HG03039 (cell line): Measurements from ENCODE around the gene SLC44A2.

Experiments used
- ATAC-seq: cut with Tn5 transposase; IDR thresholded peaks from one replicate; pipeline ENCODE4 v1.9.1; 2021; ENCODE audit warnings: mild to moderate bottlenecking, moderate library complexity; ENCODE audit not compliant: unreplicated experiment

Gene SLC44A2

GRCh38 chr19:10615429-10616023 is 9.8 kb upstream of the SLC44A2 start:
- no peak for ATAC-seq

GRCh38 chr19:10617409-10618121 is 7.8 kb upstream of the SLC44A2 start:
- ATAC-seq, result no peak

- no peak for ATAC-seq
Observed at GRCh38 chr19:10618846-10619245, 6.5 kb upstream of the SLC44A2 start.

GRCh38 chr19:10620786-10621185 is 4.6 kb upstream of the SLC44A2 start:
- no peak for ATAC-seq

GRCh38 chr19:10621966-10622365 is 3.4 kb upstream of the SLC44A2 start:
- no peak for ATAC-seq

GRCh38 chr19:10624585-10624984 is 768 bp upstream of the SLC44A2 start:
- ATAC-seq, result no peak

- no peak for ATAC-seq
Observed at GRCh38 chr19:10625762-10626138, 397 bp downstream of the SLC44A2 start.

GRCh38 chr19:10631874-10632273 is 6.5 kb downstream of the SLC44A2 start:
- ATAC-seq, result no peak

- no peak for ATAC-seq
Observed at GRCh38 chr19:10634430-10634829, 9.1 kb downstream of the SLC44A2 start.

- ATAC-seq, result no peak
Observed at GRCh38 chr19:10634963-10635362, 9.6 kb downstream of the SLC44A2 start.

GRCh38 chr19:10636304-10636972 is 11.1 kb downstream of the SLC44A2 start:
- ATAC-seq, result no peak

- ATAC-seq, result no peak
Observed at GRCh38 chr19:10637894-10638293, 12.5 kb downstream of the SLC44A2 start.

- no peak for ATAC-seq
Observed at GRCh38 chr19:10639836-10640235, 14.5 kb downstream of the SLC44A2 start.

GRCh38 chr19:10640361-10640760 is 15.0 kb downstream of the SLC44A2 start:
- no peak for ATAC-seq

- ATAC-seq, result no peak
Observed at GRCh38 chr19:10641248-10641647, 15.9 kb downstream of the SLC44A2 start.

GRCh38 chr19:10642473-10643171 is 17.3 kb downstream of the SLC44A2 start:
- ATAC-seq, result no peak

GRCh38 chr19:10643172-10643967 is 18.0 kb downstream of the SLC44A2 start:
- no peak for ATAC-seq

GRCh38 chr19:10643968-10644259 is 18.6 kb downstream of the SLC44A2 start:
- no peak for ATAC-seq

GRCh38 chr19:10644260-10645007 is 19.1 kb downstream of the SLC44A2 start:
- ATAC-seq, result no peak

GRCh38 chr19:10646456-10647159 is 21.3 kb downstream of the SLC44A2 start:
- no peak for ATAC-seq
